ENCODE results near the gene SLC8A1.

The SLC8A1 gene

DNA sequence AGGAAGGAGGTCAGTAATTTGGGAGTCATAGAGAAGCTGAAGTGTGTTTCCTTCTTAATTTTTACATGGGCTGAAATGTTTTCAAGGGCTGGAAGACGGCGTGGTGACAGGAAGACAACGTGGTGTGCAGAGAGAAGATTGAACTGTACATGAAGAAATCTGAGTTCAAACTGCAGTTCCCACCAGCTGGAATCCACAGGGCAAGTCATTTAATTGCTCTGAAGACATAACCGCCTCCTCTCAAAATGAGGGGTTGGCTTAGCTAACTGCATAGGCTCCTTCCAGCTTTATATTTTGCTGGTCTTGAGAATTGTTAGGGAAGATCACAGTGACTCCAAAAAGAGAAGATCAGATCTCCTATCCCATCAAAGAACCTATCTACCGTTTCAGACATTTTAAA is 103.9 kb downstream of the SLC8A1 start:
- no peak for DNase-seq

DNA sequence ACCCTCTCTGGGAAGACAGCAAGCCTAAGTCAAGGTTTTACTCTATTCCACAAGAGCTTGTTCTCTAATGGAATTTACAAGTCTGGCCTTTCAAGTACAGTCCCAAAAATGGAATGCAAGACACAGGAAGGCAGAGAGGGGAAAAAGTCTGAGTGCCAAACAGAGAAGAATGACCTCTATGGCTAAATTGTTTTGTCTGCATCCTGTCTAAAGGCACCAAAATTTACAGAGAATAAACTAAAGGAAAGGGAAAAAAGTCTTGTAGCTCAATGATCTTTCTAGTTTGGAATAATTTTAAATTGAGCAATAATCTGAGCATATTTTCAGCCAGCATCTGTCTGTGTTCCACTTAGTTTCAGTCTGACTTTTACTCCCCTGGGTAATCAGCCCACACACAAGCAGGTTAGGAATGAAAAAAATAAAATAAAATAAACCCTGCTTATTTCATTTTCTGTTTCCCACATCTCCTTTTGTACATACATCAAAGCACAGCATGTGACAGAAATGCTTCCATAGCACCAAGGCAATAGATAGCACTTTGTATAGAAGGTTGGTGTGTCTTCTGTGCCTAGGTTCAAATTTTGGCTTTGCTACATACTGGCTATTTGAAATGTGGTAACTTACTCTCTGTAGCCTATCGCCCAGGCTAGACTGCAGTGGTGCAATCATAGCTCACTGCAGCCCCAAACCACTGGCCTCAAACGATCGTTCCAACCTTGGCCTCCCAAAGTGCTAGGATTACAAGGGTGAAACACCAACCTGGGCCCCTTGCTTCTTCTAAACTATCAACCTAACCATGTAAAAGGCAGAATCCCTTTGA is 105.1 kb downstream of the SLC8A1 start:
- no peak for DNase-seq

DNA sequence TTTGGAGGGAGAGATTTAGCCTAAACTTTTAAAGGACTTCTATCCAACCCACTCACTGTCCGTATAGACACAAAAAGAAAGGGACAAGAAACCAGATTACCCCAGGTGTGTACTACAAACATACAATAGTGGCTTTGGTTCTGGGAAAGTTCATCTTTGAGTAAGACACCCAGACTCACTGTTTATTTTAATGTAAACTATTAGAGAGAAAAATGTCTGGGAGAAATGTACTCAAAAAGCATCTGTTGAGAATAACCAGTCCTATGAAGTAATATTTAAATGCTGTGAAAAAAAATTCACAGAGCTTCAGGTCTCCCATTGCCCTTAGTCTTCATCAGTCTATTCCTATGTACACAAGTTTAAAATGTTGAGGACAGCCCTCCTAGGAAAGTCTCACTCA is 107.5 kb downstream of the SLC8A1 start:
- DNase-seq, result no peak

DNA sequence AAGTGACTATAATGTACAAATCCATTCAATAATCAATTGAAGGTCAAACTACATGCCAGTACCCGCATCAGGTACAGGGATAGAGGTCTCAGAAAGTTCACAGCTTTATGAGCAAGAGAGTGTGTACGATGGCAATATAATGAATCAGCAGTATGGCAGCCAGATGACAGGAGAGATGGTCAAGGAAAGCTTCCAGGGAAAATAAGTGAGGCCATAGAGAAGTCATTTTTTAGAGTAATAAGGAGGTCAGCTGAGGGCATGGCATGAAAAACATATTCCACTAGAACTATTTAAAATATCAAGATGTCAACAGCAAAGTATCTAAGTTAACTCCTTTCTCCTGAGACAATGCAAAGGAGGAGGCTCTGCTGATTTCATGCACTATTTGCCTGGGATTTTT is 108.0 kb downstream of the SLC8A1 start:
- no peak for DNase-seq

DNA sequence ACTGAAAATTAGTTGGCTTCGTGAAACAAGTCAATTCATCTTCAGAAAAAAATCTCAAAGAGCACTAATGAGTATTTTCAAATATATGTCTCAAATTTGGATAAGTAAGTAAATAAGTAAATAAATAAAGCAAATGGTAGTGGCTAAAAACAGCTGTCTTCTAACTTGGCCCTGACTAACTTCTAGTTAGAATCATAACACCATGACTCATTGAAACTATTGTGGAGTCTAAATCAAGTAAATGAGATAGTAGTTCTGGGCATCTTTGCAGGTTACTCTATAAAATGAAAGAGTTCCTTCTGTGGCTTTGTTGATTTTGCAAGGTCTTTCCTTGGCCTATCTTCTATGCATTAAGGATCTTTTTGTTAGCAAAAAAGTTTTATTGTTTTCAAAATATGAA is 110.7 kb downstream of the SLC8A1 start:
- DNase-seq, result no peak

DNA sequence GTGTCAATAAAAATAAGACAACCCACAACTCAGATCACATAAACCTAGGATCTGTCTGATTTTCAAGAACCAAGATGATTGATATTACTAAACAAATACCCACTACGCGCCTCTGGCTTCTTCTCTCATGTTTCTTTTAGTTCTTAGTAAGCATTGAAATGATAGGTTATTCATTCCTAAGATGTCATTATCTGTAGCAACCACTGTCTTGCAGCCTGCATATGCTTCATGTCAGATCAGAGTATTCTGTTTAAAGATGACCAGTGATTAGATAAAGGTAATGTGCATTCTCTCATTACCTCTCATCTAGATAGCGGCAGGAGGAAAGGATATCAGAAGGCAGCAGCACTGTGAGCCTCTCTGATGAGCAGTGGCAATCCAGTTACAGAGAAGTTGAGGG is 112.9 kb downstream of the SLC8A1 start:
- no peak for DNase-seq

DNA sequence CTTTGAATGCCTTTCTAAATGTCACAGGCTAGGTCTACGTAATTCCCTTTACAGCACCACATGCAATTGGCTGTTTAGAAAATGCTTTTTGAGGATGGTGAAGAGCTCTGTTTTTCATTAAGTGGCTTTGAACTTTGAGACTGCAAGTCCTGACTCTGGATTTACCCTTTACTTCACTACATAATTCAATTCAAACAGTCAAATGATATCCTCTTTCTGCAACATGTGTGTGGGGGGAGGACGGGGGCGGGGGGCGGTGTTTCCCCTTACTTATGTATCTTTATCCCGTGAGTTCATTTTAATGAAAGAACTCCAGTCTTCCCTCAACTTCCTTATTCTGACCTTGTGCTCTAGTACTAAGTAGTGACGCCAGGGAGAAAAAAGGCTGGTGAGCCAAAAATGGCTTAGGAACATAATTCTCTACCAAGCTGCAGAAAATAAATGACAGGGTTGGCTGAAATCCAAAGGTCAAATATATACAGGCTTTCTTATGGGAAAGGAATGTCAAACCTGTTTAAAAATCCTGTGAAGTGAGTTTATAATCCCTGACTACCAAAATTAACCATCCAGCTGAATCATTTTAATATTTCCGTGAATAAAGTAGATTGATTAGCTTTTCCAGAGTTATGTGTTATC is 119.6 kb downstream of the SLC8A1 start:
- no peak for DNase-seq

DNA sequence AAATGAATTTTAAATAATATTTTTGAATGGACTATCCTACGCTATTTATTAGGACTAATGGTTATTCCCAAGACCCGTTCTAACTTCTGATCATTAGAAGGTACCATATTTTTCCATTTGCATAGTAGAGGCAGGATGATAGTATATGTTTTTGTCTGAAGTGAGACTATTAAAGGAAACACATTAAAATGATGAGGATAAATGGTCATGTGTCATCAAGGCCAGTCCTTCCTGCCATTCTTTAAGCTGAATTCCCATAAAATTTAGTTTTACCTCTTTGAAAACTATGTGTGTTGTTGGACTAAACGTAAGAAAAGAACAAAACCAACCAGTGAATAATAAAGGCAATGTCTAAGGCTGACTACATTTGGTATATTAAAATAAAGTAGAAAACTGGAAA is 121.8 kb downstream of the SLC8A1 start:
- DNase-seq, result no peak

DNA sequence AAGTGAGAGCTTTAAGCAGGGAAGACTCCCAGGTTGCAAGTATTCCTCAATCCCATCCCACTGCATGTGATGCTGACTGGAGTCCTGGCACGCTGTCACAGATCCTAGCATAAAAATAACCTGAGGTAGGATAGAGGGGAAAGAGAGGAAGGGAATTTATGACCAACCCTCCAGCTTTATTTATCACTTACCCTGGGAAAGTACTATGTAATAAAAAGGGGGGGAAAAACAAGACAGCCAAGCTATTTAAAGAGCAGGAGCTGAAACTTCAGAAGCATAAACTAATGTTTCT is 122.2 kb downstream of the SLC8A1 start:
- no peak for DNase-seq

DNA sequence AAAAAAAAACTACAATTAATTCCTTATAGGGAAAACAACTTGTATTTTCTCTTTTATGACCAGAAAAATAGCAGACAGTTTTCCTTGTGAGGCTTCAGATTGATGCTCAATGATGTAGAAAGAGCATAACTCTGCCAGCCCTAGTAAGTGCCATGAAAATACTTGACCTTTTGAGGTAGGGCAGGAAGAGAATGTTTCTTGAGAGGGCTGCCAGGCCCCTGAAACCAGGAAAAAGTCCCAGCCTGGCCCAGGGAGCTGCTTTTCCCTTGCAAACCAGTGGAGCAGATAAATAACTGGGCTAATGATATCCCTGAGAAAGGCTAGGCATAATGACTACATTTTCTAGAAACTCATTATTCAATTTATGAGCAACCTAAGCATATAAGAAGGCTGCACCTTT is 126.8 kb downstream of the SLC8A1 start:
- DNase-seq, result no peak

DNA sequence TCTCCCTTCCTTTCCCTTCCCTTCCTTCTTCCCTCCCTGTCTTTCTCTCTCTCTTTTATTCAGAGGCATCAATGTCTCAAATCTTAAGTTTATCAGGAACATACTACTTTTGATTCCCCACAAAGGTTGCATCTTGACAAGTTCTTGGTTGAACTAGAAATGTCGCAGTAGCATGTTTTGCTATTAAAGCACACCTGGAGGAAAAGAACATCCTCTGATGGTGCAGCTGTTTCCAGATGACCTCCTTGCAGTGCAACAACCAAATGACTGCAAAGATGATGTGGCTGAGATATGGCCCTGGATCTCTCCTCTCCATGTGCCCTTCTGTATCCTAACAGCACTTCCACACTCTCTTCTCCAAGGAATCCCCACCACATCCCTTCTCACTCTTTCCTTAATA is 127.2 kb downstream of the SLC8A1 start:
- DNase-seq, result no peak

DNA sequence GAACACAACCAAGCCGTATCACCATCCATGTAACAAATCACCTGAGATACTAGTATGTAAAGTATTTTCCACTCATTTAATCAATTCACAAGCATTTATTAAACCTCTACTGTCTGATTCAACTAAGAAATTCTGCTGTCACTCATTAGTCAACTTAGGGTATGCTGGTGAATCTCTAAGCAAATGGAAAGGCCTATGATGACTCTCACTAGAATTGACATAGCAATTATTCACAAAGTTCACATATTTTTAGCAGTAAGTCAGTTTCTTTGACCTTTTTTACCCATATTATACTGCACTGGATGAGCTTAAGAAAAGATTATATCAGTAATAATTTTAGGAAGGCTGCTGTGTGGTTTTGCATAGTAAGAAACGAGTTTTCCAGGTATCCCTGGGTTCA is 130.1 kb downstream of the SLC8A1 start:
- no peak for DNase-seq

DNA sequence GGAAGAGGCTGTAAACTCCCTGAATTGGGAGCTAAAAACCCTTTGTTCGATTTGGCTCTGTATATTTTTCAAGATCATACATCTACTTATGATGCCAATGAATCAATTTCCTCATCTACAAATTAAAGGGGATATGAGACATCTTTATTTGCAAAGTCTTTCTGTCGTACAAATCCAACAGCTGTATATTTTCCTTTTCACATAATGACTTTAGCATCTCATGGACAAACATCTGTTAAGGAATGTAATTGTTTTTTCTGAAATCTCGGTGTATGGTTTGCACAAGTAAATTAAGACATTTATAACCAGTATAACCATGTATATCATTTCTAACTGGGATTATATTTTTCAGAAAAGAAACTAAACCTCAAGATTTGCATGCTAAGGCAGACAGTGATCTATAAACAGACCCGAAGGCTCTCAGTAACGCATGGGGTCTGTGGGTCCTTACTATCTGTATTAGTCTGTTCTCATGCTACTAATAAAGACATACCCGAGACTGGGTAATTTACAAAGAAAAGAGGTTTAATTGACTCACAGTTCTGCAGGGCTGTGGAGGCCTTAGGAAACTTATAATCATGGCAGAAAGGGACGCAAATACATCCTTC is 130.8 kb downstream of the SLC8A1 start:
- no peak for DNase-seq

DNA sequence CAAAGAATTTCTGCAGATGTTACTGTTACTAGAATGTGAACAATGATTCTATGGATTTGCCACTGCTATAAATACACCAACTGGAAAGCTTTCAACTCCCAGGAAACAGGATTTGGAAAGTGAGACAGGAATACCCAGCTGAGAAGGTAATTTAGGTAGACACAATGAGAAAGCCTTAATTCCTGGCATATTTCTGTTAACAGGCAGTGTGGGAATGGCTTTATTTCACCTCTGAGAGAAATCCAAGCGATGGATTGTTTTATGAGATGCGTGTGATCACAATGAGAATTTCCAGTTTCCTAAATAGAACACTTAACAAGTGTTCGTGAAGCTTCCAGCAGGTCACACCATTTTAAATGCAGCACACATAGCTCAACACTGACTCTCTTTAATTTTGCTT is 133.0 kb downstream of the SLC8A1 start:
- no peak for DNase-seq

DNA sequence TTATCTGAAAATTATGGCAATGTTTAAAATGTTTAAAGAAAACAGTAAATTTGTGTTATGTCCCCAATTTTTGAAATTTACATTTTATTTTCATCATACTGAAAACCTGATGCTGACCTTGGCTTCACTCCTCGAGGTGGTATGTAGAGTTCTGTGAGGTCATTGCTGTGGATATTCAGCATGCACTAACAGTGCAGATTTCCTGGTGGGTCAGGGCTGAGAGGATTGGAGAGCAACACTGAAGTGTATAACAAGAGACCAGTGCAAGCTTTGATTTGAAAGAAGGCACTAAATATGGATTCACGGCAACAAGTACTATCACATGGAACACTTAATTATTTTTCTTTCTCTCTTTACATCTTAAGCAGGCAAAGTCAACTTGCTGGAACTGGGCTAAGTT is 134.1 kb downstream of the SLC8A1 start:
- no peak for DNase-seq

DNA sequence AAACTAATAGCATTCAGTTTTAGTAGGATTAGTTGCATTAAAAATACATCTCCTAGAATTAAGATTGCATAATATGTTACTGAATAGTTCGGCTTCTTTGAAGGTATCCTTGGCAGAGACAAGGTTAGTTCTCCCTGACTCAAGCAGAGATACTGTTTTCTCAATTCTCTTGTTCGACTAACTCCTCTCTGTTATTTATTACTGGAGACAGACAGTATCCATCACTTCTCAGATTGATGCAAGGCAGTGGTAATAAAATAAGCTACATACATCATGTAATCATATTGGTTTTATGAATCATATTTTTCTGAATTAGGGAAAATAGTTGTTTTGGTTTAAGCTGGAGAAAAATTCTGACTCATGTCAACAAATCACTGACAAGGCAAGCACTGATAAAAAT is 134.8 kb downstream of the SLC8A1 start:
- no peak for DNase-seq

DNA sequence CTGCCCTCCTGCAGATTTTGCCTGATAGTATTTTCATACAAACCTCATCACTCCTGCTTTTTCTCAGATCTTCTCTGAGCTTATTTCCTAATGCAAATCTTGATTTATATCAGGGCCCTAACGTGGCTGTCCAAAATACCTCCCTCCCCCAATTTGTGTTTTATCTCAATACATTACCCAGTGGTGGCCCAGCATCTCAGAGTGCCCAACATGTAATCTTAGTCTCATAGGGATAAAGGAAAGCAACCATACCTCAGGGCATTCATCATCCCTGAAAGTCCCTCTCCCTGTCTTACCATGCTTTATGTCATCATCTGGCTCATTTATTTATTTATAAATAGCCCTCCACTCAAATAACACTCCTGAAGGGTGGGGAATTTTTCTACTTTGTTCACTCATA is 135.3 kb downstream of the SLC8A1 start:
- no peak for DNase-seq

DNA sequence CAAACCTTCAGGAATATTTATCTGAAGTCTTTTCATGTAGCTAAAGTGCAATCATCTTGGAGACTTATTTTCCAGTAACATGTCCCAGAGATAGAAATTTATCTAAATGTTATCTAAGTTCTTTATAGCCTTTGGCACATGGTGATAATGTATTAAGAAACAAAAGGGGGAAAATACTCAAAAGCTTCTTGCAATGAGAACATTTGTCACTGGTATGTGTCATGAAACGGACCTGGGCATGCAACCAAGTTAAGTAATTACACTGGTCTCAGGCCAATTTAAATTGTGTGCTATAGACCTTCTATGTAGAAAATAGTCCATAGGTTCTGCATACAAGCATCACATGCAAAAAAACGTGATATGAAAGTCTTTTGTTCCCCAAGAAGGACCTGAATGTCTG is 136.2 kb downstream of the SLC8A1 start:
- no peak for DNase-seq

DNA sequence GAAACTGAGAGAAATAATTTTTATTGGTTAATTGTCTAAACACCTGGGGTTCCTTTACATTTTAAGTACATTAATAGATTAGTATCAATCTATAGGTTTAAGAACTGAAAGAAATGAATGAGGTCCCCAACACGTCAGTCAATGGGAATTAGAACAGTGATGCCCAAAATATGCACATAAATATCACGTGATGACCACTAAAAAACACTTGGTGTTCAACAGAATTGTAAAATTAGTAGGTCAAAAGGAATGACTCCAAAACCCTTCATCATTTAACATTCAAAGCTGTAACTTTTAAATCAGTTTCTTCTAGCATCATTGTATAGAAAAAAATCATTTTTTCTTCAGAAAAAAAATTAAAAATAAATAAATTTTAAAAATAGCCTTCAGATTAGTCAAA is 140.9 kb downstream of the SLC8A1 start:
- no peak for DNase-seq

DNA sequence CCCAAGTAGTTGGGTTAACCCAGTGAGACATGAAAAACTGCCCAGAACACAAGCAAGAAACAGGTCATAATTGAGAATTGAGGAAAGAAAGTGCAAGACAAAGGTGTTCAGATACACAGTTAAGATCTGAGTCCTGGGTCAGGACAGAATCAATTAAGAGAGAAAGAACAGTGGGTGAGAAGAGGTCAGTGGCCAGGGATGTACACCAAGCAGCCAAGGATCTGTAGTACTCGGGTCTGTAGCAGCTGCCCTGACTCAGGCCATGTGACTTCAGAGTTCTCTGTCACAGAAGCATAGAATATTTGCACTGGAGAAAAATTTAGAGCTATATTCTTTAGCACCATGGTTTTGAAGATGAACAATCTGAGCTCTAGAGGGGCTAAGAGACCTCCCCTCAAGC is 141.6 kb downstream of the SLC8A1 start:
- no peak for DNase-seq

DNA sequence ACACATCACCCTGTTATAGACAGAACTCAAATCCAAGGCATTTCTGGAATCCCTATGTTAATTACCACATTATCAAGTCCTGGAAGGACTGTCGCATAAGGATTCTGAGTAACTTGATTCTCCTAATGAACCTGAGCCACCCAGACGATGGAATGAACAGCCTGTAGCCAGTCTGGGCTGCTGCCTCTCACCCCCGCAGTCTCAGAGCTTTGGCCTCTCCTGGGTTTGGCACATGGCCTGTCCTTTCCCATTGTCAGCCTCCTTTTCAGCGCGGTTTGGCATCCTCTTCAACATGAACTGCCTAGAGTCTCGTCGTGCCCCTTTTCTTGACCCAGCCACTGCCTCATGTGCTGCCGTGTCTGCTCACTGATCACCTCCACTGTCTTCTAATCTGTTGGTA is 147.6 kb downstream of the SLC8A1 start:
- no peak for DNase-seq

DNA sequence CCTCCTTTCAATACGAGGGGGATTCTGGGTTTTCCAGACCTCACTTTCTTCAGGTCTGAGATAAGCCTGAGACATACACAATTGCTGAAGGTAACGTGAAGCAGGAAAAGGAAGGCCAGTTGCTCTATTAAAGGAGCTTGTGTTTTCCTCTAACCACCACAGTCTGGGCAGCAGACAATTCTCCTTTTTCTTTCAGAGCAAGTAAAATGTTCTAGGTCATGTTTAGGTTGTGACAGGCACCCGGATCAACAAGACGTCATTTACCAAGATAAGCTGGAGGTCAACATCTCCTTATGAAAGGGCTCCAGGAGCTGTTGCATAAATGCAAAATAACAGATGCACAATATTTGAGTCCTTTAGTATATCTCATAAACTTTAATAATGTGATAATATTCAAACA is 148.1 kb downstream of the SLC8A1 start:
- no peak for DNase-seq

DNA sequence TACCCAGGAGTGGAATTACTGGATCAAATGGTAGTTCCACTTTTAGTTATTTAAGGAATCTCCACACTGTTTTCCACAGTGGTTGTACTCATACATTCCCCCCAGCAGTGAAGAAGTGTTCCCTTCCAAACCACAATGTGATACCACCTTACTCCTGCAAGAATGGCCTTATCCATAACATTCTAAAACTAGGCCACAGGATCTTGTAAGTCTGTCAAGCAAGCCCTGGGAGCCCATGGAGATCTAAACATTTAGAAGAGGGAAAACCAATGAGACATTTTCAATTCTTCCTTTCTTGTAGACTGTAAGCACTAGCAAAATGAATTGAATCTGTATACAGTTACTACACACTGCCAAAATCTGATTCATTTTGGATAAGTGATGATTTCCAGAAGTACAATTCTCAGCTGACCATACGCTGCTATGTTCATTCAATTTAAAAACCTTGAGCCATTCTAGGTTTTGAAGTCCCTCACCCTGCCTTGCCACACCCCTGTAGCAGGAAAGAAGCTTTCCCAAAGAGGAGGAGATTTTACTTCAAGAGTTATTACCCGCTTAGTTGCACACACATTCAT is 149.1 kb downstream of the SLC8A1 start:
- DNase-seq, result no peak

DNA sequence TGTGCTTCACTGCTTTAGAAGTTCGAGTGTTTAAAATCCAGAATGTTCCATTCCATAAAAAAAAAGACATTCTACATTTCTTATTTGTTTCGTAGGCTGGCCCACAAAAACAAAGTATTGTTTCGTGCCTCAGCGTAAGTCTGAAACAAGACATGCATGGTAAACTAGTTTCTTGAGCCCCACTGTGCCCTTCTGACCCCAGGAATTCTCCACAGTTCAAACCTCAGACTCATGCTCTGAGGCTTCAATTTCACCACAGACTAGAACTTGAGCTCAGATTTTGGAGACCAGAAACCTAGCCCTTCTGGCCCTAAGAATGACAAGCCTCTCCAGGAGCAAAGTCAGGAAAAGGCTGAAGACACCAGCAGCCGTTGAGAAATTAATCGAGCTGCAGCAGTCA is 151.5 kb downstream of the SLC8A1 start:
- no peak for DNase-seq
